Right atrium auricular region (tissue), 2 donors: ENCODE data around the gene SREBF2. TPM values are rescaled to one million over a fixed set of nuclear protein-coding genes. Genes with fewer than 3 reads are reported as not detected.
A peak's percentile ranks its signal among the peaks of the same experiment; 100 is the strongest.

Experiments used
- DNase-seq: peaks from one replicate; pipeline ENCODE4 v3.0.0-alpha.2; 2019; ENCODE audit warnings: low spot score
- H3K27ac ChIP-seq, 2 donors: fragments of 200-600 bp; sonication (generic); 1 replicate in 1 of 2; 2 replicates in 1 of 2; pipeline ENCODE4 v1.5.1; 2016 to 2019
- H3K27me3 ChIP-seq, 2 donors: fragments of 200-600 bp; sonication (generic); one replicate each; pipeline versions ENCODE4 v1.5.1 to v1.6.0; 2017 to 2019
- H3K36me3 ChIP-seq: fragments of 200-600 bp; sonication (generic); one replicate; pipeline ENCODE4 v1.5.1; 2016
- H3K4me1 ChIP-seq, 2 donors: fragments of 200-600 bp; sonication (generic); one replicate each; pipeline versions ENCODE4 v1.5.1 to v1.6.0; 2017 to 2019
- H3K4me3 ChIP-seq, 2 donors: fragments of 200-600 bp; sonication (generic); 1 replicate in 1 of 2; 2 replicates in 1 of 2; pipeline ENCODE4 v1.5.1; 2017 to 2019; ENCODE audit warnings: mild to moderate bottlenecking in 1 of 2, moderate library complexity in 1 of 2
- H3K9me3 ChIP-seq, 2 donors: fragments of 200-600 bp; sonication (generic); one replicate each; pipeline ENCODE4 v1.5.1; 2019
- total RNA-seq, 2 donors: library from RNA; depleted of rRNA; stranded (reverse); fragments of >200 nt; gene quantifications; one replicate each; pipeline ENCODE4 v1.1.0, GENCODE V29; 2016
- TF ChIP-seq, protein P1 (sequence below), 2 donors: fragments of 200-600 bp; sonication (generic); IDR thresholded peaks; one replicate each; pipeline ENCODE4 v1.5.1; 2019; ENCODE audit warnings: antibody characterized with exemption in 2 of 2

SREBF2 gene
- total RNA-seq, 2 donors from 2014 or later = 45.6 to 61.4 TPM

DNA sequence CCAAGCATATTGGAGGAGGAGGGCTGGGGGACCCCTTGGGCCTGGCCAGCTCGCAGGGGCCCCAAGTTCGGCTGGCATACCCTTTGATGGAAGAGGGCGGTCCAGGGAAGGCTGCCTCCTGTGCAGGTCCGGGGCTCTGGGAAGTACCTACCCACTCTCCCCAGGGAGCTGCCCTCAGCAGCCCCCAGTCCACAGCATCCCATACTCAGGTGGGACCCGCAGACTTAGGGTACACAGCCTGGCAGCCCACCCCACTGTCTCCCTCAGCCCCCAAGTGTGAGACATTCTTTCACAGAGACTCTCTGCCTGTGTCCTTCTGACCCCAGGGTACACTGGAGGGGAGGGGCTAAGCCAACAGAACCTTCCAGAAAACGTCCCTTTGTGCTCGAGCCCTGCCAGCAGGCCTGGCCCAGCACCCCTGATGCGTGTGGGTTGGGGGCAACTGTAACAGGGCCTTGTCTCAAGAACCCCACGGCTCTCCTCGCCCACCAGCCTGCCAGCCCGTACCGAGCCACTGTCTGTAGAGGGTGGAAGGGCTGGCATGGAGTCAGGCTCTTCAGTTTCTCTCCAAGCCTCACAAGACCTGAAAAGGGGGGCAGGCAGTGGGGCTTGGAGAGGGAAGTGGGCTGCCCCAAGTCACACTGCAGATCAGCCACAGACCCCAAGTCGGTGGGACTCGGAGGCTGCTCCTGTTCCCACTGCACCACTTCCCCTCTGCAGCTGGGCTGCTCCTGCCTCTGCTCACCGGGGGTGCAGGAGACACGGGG lies 100.7 kb downstream of the SREBF2 start:
- Histone ChIP-seq H3K27ac (no peak overlapping the region), H3K36me3 (no peaks in the 10 kb centered on the region), H3K9me3 (no peaks in the 10 kb centered on the region), H3K4me1 (peaks cover 0 to 15% of the 10 kb centered on the region in 2 donors), H3K27me3 (no peaks in the 10 kb centered on the region), H3K4me3 (no peak overlapping the region)
- DNase-seq = no peak
- TF ChIP-seq, protein P1, sequence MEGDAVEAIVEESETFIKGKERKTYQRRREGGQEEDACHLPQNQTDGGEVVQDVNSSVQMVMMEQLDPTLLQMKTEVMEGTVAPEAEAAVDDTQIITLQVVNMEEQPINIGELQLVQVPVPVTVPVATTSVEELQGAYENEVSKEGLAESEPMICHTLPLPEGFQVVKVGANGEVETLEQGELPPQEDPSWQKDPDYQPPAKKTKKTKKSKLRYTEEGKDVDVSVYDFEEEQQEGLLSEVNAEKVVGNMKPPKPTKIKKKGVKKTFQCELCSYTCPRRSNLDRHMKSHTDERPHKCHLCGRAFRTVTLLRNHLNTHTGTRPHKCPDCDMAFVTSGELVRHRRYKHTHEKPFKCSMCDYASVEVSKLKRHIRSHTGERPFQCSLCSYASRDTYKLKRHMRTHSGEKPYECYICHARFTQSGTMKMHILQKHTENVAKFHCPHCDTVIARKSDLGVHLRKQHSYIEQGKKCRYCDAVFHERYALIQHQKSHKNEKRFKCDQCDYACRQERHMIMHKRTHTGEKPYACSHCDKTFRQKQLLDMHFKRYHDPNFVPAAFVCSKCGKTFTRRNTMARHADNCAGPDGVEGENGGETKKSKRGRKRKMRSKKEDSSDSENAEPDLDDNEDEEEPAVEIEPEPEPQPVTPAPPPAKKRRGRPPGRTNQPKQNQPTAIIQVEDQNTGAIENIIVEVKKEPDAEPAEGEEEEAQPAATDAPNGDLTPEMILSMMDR (IDR thresholded peaks at IDR 0.05) = no peak

DNA sequence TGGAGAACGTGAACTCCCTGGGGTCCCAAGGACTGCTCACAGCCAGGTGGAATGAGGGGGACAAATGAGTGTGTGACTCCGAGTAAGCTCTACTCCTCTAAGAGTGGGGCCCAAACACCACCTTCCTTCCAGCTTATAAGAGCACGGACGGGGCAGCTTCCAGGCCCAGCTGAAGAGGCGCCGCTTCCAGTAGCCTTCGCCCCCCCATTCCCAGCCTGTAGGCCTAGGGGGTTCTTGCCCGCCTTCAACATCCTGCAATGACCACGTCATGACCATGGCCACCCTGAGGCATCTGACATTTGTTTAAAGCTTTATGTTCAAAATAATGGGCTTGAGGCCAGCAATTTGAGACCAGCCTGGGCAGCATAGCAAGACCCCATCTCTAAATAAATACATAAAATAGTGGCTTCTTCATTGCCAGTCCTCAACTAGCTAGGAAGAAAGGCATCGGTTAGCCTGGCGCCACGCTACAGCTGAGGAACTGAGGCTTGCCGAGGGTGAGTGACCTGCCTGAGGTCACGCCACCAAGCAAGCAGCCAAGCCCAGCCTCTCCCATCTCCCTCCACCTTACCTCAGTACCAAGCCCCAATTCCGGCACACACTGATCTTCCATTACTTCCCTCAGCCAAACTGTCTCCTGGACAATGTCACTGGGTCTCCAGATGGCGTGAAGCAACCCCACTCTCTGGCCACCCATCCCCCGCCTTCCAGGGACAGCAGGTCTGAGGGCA lies 101.5 kb downstream of the SREBF2 start:
- TF ChIP-seq, protein P1 (IDR thresholded peaks at IDR 0.05) = no peak
- DNase-seq = no peak
- Histone ChIP-seq H3K27me3 (no peaks in the 10 kb centered on the region), H3K36me3 (no peaks in the 10 kb centered on the region), H3K27ac (peak overlapping the region; percentile 23 to 33), H3K4me3 (no peak overlapping the region), H3K4me1 (peaks cover 0 to 23% of the 10 kb centered on the region in 2 donors), H3K9me3 (no peaks in the 10 kb centered on the region)

DNA sequence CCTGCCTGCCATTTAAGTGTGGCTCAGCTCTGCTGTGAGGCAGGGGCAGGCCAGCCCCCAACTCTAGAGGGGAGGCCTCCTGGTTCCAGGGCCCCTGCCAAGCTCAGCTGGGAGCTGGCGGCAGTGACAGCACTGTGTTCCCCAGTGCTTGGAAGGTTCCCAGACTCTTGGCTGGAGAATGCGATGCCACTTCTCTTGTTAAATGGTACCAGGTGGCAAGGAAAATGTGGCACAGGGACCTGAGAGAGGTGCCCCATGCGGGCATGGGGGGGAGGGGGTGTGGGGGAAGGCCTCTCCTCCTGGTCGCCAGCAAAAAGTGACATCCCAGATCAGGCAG lies 102.1 kb downstream of the SREBF2 start:
- no peak for DNase-seq
- Histone ChIP-seq H3K27me3 (no peaks in the 10 kb centered on the region), H3K27ac (peak overlapping the region; percentile 23 to 33), H3K36me3 (no peaks in the 10 kb centered on the region), H3K4me1 (peaks cover 0 to 25% of the 10 kb centered on the region in 2 donors), H3K4me3 (no peak overlapping the region), H3K9me3 (no peaks in the 10 kb centered on the region)
- TF ChIP-seq, protein P1 (IDR thresholded peaks at IDR 0.05) = no peak

- Histone ChIP-seq H3K27ac (peak overlapping the region; percentile 23 to 33), H3K4me1 (peaks cover 0 to 29% of the 10 kb centered on the region in 2 donors), H3K36me3 (no peaks in the 10 kb centered on the region), H3K4me3 (no peak overlapping the region), H3K27me3 (no peaks in the 10 kb centered on the region), H3K9me3 (no peaks in the 10 kb centered on the region)
- TF ChIP-seq, protein P1 (IDR thresholded peaks at IDR 0.05) = no peak
- no peak for DNase-seq
Measured at GRCh38 chr22:41935509-41935908, 102.6 kb downstream of the SREBF2 start.

DNA sequence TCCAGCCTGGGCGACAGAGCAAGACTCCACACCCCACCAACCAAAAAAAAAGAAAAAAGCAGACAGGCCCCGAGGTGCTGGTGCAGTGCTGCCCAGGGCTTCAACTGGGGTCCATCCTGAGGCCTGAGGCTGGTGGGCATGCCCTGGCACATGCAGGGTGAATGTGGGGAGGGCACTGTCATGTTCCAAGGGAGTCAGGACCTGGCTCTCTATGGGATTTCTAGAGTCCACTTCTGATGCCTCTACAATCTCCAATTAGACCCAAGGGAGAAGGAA lies 103.9 kb downstream of the SREBF2 start:
- DNase-seq = no peak
- Histone ChIP-seq H3K27ac (no peak overlapping the region), H3K27me3 (no peaks in the 10 kb centered on the region), H3K4me1 (peaks cover 0 to 39% of the 10 kb centered on the region in 2 donors), H3K4me3 (no peak overlapping the region), H3K9me3 (no peaks in the 10 kb centered on the region), H3K36me3 (no peaks in the 10 kb centered on the region)
- TF ChIP-seq, protein P1 (IDR thresholded peaks at IDR 0.05) = no peak
